Naive thymus-derived CD4-positive, alpha-beta T cell (primary cell): ENCODE measurements around the gene WAC. TPM values are rescaled to one million over a fixed set of nuclear protein-coding genes. Genes with fewer than 3 reads are reported as not detected.

Experiments used
- ATAC-seq: fragments of 150-1000 bp; cut with Tn5 transposase; 2 replicates; pipeline ENCODE4 v1.10.0; 2021; ENCODE audit warnings: mild to moderate bottlenecking, moderate library complexity
- CTCF ChIA-PET: fragments of 350-600 bp; sonication (Branson Sonifier 250); formaldehyde crosslinking; loops from one replicate; lab custom pipeline; 2021; ENCODE audit warnings: antibody characterized with exemption; lab: Charles Lee
- POLR2A ChIA-PET: fragments of 350-600 bp; sonication (Branson Sonifier 250); formaldehyde crosslinking; loops from one replicate; lab custom pipeline; 2021; ENCODE audit warnings: antibody characterized with exemption, inconsistent platforms; lab: Charles Lee
- DNase-seq, 9 donors: peaks; one replicate each; pipeline versions ENCODE4 v3.0.0 to v3.0.0-alpha.2; 2020 to 2022; ENCODE audit warnings: mixed read lengths in 1 of 9
- H3K27ac ChIP-seq: one replicate; pipeline ENCODE4 v1.7.0; 2013; ENCODE audit warnings: mild to moderate bottlenecking, low read depth, low read length, moderate library complexity
- H3K27me3 ChIP-seq, 2 donors: one replicate each; pipeline ENCODE4 v1.7.0; 2013; ENCODE audit warnings: low read length in 2 of 2, mild to moderate bottlenecking in 2 of 2, moderate library complexity in 2 of 2; ENCODE audit not compliant: control insufficient read depth in 2 of 2, insufficient read depth in 2 of 2
- H3K36me3 ChIP-seq, 3 experiments: 1 replicate in 2 of 3; 2 replicates in 1 of 3; pipeline ENCODE4 v1.7.0; 2013; ENCODE audit warnings: low read length in 3 of 3, mild to moderate bottlenecking in 3 of 3, moderate library complexity in 1 of 3; ENCODE audit not compliant: insufficient read depth in 3 of 3, control insufficient read depth in 2 of 3
- H3K4me1 ChIP-seq, 2 donors: one replicate each; pipeline ENCODE4 v1.7.0; 2013; ENCODE audit warnings: low read length in 2 of 2, mild to moderate bottlenecking in 2 of 2, moderate library complexity in 1 of 2; ENCODE audit not compliant: control insufficient read depth in 2 of 2, insufficient read depth in 2 of 2
- H3K4me3 ChIP-seq: 2 replicates; pipeline ENCODE4 v1.7.0; 2013; ENCODE audit warnings: mild to moderate bottlenecking, low read length
- H3K9me3 ChIP-seq, 3 experiments: 1 replicate in 2 of 3; 2 replicates in 1 of 3; pipeline ENCODE4 v1.7.0; 2013; ENCODE audit warnings: low read length in 3 of 3; ENCODE audit not compliant: control insufficient read depth in 2 of 3
- H3K27ac Mint-ChIP-seq, 9 donors: one replicate each; pipeline ENCODE4 v1.8.0; 2020 to 2022; ENCODE audit warnings: mixed read lengths in 9 of 9, mild to moderate bottlenecking in 8 of 9, moderate library complexity in 5 of 9, inconsistent platforms in 2 of 9
- H3K27me3 Mint-ChIP-seq, 5 donors: one replicate each; pipeline ENCODE4 v1.8.0; 2021 to 2022; ENCODE audit warnings: mixed read lengths in 5 of 5, mild to moderate bottlenecking in 1 of 5
- H3K36me3 Mint-ChIP-seq, 5 donors: one replicate each; pipeline ENCODE4 v1.8.0; 2020 to 2022; ENCODE audit warnings: mixed read lengths in 5 of 5, mild to moderate bottlenecking in 3 of 5, inconsistent platforms in 1 of 5
- H3K4me1 Mint-ChIP-seq, 7 donors: one replicate each; pipeline ENCODE4 v1.8.0; 2020 to 2022; ENCODE audit warnings: mixed read lengths in 7 of 7, mild to moderate bottlenecking in 3 of 7, inconsistent platforms in 1 of 7
- H3K4me3 Mint-ChIP-seq, 10 donors: one replicate each; pipeline ENCODE4 v1.8.0; 2020 to 2022; ENCODE audit warnings: mild to moderate bottlenecking in 10 of 10, mixed read lengths in 10 of 10, moderate library complexity in 6 of 10, inconsistent platforms in 2 of 10
- H3K9me3 Mint-ChIP-seq, 11 donors: one replicate each; pipeline ENCODE4 v1.8.0; 2020 to 2022; ENCODE audit warnings: mixed read lengths in 11 of 11, mild to moderate bottlenecking in 4 of 11, inconsistent platforms in 1 of 11, moderate library complexity in 1 of 11
- intact Hi-C, 2 donors: fragments of 100-400 bp; cut with micrococcal nuclease; formaldehyde crosslinking; loops; one replicate each; pipeline ENCODE4 v1.15.1; 2023
- polyA plus RNA-seq, 2 donors: library from polyadenylated mRNA; unstranded; fragments of 300-500 nt; fragmentation: Illumina TruSeq; gene quantifications; one replicate each; pipeline ENCODE4 v1.2.3, GENCODE V29; 2021
- total RNA-seq, 6 experiments: library from RNA in 5 of 6; stranded (reverse) in 5 of 6; gene quantifications; 1 replicate in 5 of 6; 2 replicates in 1 of 6; pipeline ENCODE4 v1.2.3 and lab custom pipeline; 2021 to 2026

The WAC gene
- total and polyA plus RNA-seq, 7 experiments from 2014 or later: 86.0 to 184 (median 165) TPM

- H3K27me3 Mint-ChIP-seq: no peaks in the 10 kb centered on the region
- intact Hi-C loops: no loop called here
- H3K36me3 Mint-ChIP-seq: peaks cover 11 to 53% (median 39%) of the 10 kb centered on the region in 5 donors
- H3K27ac Mint-ChIP-seq: no peak overlapping the region
- Histone ChIP-seq H3K9me3 (no peaks in the 10 kb centered on the region), H3K4me3 (no peak overlapping the region), H3K27ac (no peak overlapping the region), H3K4me1 (peaks cover 25 to 42% of the 10 kb centered on the region in 2 donors), H3K27me3 (no peaks in the 10 kb centered on the region), H3K36me3 (peaks cover 18 to 56% (median 36%) of the 10 kb centered on the region in 3 experiments)
- CTCF ChIA-PET: no interaction called here
- DNase-seq: no peak
- POLR2A ChIA-PET: interaction anchor here (0.9 kb wide), 1 partner anchor 13 kb away, joined by 4 read pairs; no protein-coding TSS in a partner anchor
- no peak overlapping the region for H3K4me3 Mint-ChIP-seq
- H3K9me3 Mint-ChIP-seq: no peaks in the 10 kb centered on the region
- no peak for ATAC-seq
- H3K4me1 Mint-ChIP-seq: peaks cover 36 to 82% (median 77%) of the 10 kb centered on the region in 7 donors
Measured at GRCh38 chr10:28538595-28538994, 5.7 kb downstream of the WAC start.

DNA sequence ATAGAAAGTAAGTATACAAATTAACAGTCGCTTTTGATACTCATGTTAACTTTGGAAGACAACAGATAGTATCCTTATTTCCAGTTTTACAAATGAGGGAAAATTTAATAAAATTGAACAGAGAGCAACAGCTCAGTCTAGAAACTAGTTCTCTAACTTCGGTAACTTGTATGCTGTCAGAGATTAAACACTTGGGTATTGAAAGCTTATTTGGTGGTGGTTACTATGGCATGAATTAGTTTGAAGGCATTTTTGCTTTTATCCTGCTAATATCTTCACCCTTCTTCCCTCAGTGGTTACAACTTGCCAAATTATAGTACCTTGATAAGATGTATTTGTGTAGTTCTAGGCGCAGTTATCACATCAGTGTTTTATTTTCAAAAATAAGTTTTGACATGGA lies 7.2 kb downstream of the WAC start:
- Histone ChIP-seq H3K9me3 (no peaks in the 10 kb centered on the region), H3K4me1 (peaks cover 33 to 36% of the 10 kb centered on the region in 2 donors), H3K4me3 (no peak overlapping the region), H3K36me3 (peaks cover 18 to 57% (median 31%) of the 10 kb centered on the region in 3 experiments), H3K27ac (no peak overlapping the region), H3K27me3 (no peaks in the 10 kb centered on the region)
- Mint-ChIP-seq H3K27ac (peak overlapping the region in 1 of 9 donors; percentile 28), H3K27me3 (no peaks in the 10 kb centered on the region), H3K4me3 (peak overlapping the region in 3 of 10 donors; percentile 1 to 18 (median 9)), H3K4me1 (peaks cover 37 to 84% (median 78%) of the 10 kb centered on the region in 7 donors), H3K36me3 (peaks cover 11 to 55% (median 35%) of the 10 kb centered on the region in 5 donors), H3K9me3 (no peaks in the 10 kb centered on the region)
- intact Hi-C loops: no loop called here
- ATAC-seq (no peak), DNase-seq (no peak)
- ChIA-PET POLR2A (interaction anchor here (0.7 kb wide), 1 partner anchor 53 kb away, joined by 4 read pairs; no protein-coding TSS in a partner anchor), CTCF (no interaction called here)

- Mint-ChIP-seq H3K4me1 (peaks cover 40 to 86% (median 77%) of the 10 kb centered on the region in 7 donors), H3K4me3 (peak overlapping the region in 7 of 10 donors; percentile 6 to 58 (median 30)), H3K27me3 (no peaks in the 10 kb centered on the region), H3K27ac (peak overlapping the region in 2 of 9 donors; percentile 26 to 28), H3K9me3 (no peaks in the 10 kb centered on the region), H3K36me3 (peaks cover 11 to 50% (median 27%) of the 10 kb centered on the region in 5 donors)
- ChIA-PET POLR2A (interaction anchor here (1.2 kb wide), 1 partner anchor 9 kb away, joined by 6 read pairs; the partner anchor contains the start of gene WAC), CTCF (no interaction called here)
- Histone ChIP-seq H3K4me1 (peaks cover 28 to 41% of the 10 kb centered on the region in 2 donors), H3K27me3 (no peaks in the 10 kb centered on the region), H3K9me3 (no peaks in the 10 kb centered on the region), H3K4me3 (no peak overlapping the region), H3K36me3 (peaks cover 14 to 48% (median 32%) of the 10 kb centered on the region in 3 experiments), H3K27ac (no peak overlapping the region)
- ATAC-seq (peak; percentile 28), DNase-seq (no peak)
- intact Hi-C loops: loop anchor here (1.0 kb wide), 2 partner anchors 8 to 9 kb away; partner anchors contain the start of gene WAC (in 1 of the 2)
Measured at GRCh38 chr10:28541717-28542365, 8.9 kb downstream of the WAC start.

DNA sequence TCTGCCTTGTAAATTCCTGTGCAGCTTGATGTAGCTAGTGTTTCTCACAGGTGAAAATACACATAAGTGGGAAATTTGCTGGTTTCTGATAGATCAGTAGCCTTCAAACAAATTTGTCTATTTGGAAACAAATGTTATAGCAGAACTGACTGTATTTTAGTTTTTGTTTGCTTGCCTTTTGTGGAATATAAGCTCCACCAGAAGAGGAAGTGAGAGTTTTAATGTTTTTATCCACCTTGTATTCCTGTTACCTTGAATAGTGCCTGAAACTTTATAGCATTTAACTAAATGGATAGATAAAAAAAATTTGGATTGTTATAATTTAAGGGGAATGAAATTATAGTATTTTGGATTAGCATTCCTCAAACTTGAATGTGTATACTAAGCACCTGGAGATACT lies 9.8 kb downstream of the WAC start:
- CTCF ChIA-PET: no interaction called here
- Histone ChIP-seq H3K27me3 (no peaks in the 10 kb centered on the region), H3K4me3 (no peak overlapping the region), H3K9me3 (no peaks in the 10 kb centered on the region), H3K36me3 (peaks cover 8 to 39% (median 23%) of the 10 kb centered on the region in 3 experiments), H3K4me1 (peaks cover 26 to 41% of the 10 kb centered on the region in 2 donors), H3K27ac (no peak overlapping the region)
- POLR2A ChIA-PET: interaction anchor here (0.6 to 1.0 kb wide), 2 partner anchors 8 to 16 kb away, joined by 3 read pairs; no protein-coding TSS in a partner anchor
- ATAC-seq: no peak
- peaks cover 11 to 41% (median 20%) of the 10 kb centered on the region in 5 donors for H3K36me3 Mint-ChIP-seq
- intact Hi-C loops: loop anchor here in 1 of 2 donors (1.0 kb wide), 1 partner anchor 8 kb away; no protein-coding TSS in a partner anchor
- no peaks in the 10 kb centered on the region for H3K27me3 Mint-ChIP-seq
- peaks cover 37 to 77% (median 68%) of the 10 kb centered on the region in 7 donors for H3K4me1 Mint-ChIP-seq
- DNase-seq: no peak
- peak overlapping the region in 4 of 10 donors; percentile 1 to 58 (median 40) for H3K4me3 Mint-ChIP-seq
- no peaks in the 10 kb centered on the region for H3K9me3 Mint-ChIP-seq
- peak overlapping the region in 1 of 9 donors; percentile 10 for H3K27ac Mint-ChIP-seq

GRCh38 chr10:28544058-28544457 lies 11.1 kb downstream of the WAC start:
- ChIA-PET CTCF (no interaction called here), POLR2A (interaction anchor here (0.9 kb wide), 1 partner anchor 12 kb away, joined by 3 read pairs; no protein-coding TSS in a partner anchor)
- no peaks in the 10 kb centered on the region for H3K9me3 ChIP-seq
- H3K36me3 ChIP-seq: peaks cover 4 to 31% (median 19%) of the 10 kb centered on the region in 3 experiments
- DNase-seq: no peak
- Mint-ChIP-seq H3K4me3 (peak overlapping the region in 3 of 10 donors; percentile 31 to 44 (median 35)), H3K9me3 (no peaks in the 10 kb centered on the region), H3K27ac (peak overlapping the region in 1 of 9 donors; percentile 37), H3K27me3 (no peaks in the 10 kb centered on the region), H3K36me3 (peaks cover 12 to 43% (median 23%) of the 10 kb centered on the region in 5 donors), H3K4me1 (peaks cover 49 to 83% (median 72%) of the 10 kb centered on the region in 7 donors)
- peaks cover 30 to 48% of the 10 kb centered on the region in 2 donors for H3K4me1 ChIP-seq
- intact Hi-C loops: no loop called here
- no peak overlapping the region for H3K27ac ChIP-seq
- H3K4me3 ChIP-seq: no peak overlapping the region
- ATAC-seq: no peak
- H3K27me3 ChIP-seq: no peaks in the 10 kb centered on the region

DNA sequence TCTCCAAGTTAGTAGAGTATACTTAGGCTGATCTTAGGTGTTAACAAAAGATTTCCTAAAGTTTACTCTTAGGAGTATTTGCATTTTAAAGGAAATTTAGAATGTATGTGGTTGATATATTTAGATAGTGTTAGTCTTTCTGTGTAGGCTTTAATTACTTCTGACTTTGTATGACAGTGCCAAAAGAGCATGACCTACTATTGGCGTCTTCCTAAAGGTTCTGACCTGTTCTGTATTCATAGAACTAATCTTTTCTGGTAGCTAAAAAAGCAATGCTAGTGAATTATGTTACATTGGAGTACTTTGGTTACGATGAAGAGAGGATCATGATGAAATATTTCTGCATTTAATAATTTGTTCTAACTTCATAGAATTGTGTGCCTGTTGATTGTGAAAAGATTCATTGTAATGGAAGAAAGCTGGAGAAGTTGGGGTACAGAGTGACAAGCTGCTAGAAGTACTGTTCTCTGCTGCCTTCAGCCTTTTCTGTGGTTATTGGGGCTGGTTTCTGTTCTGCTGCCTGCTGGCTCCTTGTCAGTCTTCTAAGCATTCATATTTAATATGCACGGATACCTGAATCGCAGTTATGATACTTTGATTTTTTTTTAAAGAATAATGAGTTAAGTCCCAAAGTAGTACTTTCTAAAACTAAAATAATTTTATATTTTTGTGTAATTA lies 13.2 kb downstream of the WAC start:
- Histone ChIP-seq H3K4me1 (peaks cover 46 to 61% of the 10 kb centered on the region in 2 donors), H3K4me3 (no peak overlapping the region), H3K36me3 (peaks cover 4 to 25% (median 19%) of the 10 kb centered on the region in 3 experiments), H3K27me3 (no peaks in the 10 kb centered on the region), H3K9me3 (no peaks in the 10 kb centered on the region), H3K27ac (no peak overlapping the region)
- intact Hi-C loops: loop anchor here (1.0 to 5.0 kb wide), 3 partner anchors 9 to 36 kb away; partner anchors contain the start of gene WAC (in 1 of the 2)
- Mint-ChIP-seq H3K4me3 (peak overlapping the region in 8 of 10 donors; percentile 15 to 64 (median 40)), H3K27ac (peak overlapping the region in 7 of 9 donors; percentile 2 to 40 (median 16)), H3K4me1 (peaks cover 62 to 87% (median 79%) of the 10 kb centered on the region in 7 donors), H3K36me3 (peaks cover 20 to 49% (median 29%) of the 10 kb centered on the region in 5 donors), H3K9me3 (no peaks in the 10 kb centered on the region), H3K27me3 (no peaks in the 10 kb centered on the region)
- POLR2A ChIA-PET: interaction anchor here (0.7 to 1.3 kb wide), 4 partner anchors 10 to 233 kb away, joined by 3 to 6 read pairs (median 3); no protein-coding TSS in a partner anchor
- DNase-seq (peak in 1 of 9 donors; percentile 15), ATAC-seq (peak; percentile 51)
- CTCF ChIA-PET: interaction anchor here (0.7 kb wide), 1 partner anchor 1427 kb away, joined by 5 read pairs; no protein-coding TSS in a partner anchor
